ENCODE results near the gene MTHFD2. TPM values are rescaled to one million over a fixed set of nuclear protein-coding genes. Genes with fewer than 3 reads are reported as not detected.
A peak's percentile ranks its signal among the peaks of the same experiment; 100 is the strongest.
"Not testable (repeated sequence)": the region's sequence is repeated elsewhere in the genome, so short reads cannot be mapped to it uniquely, and the experiment has no call there.

MTHFD2 gene
- total and polyA plus RNA-seq, 5 donors: 6.7 to 18.0 (median 8.7) TPM

- DNase-seq (peak; percentile 98 to 99 (median 99)), ATAC-seq (peak; percentile 99)
- Histone ChIP-seq H3K9me3 (ENCODE audit: control insufficient read depth, low read length) (no peaks in the 10 kb centered on the region), H3K4me1 (ENCODE audit: control insufficient read depth, insufficient read depth, low read length) (peaks cover 4% of the 10 kb centered on the region), H3K4me3 (ENCODE audit: low read length) (peak within 1 kb of the TSS; percentile 93), H3K27ac (ENCODE audit: low read length) (peak within 1 kb of the TSS; percentile 92), H3K27me3 (ENCODE audit: control insufficient read depth, insufficient read depth) (no peaks in the 10 kb centered on the region)
- intact Hi-C loops (cut with DNase I): no loop called here
- under 1% methylated on average over 84 of the region's 84 CpGs for WGBS
These were observed 20.0 kb upstream of the MTHFD2 start, which contains the start of gene MOB1A for GRCh38 chr2:74178211-74179062. Gene MOB1A, minus strand, starts transcription at chr2:74178879. Its CDS starts 205 bp downstream, at chr2:74178674.

GRCh38 chr2:74179063-74179865 lies 19.2 kb upstream of the MTHFD2 start:
- 55% methylated on average over 25 of the region's 25 CpGs for WGBS
- H3K27ac ChIP-seq (ENCODE audit: low read length): peak overlapping the region; percentile 35
- H3K4me3 ChIP-seq (ENCODE audit: low read length): peak overlapping the region; percentile 93
- no peaks in the 10 kb centered on the region for H3K9me3 ChIP-seq (ENCODE audit: control insufficient read depth, low read length)
- ATAC-seq (peak in 1 of 2 donors; percentile 3), DNase-seq (peak in 1 of 3 donors; percentile 18)
- peaks cover 4% of the 10 kb centered on the region for H3K4me1 ChIP-seq (ENCODE audit: control insufficient read depth, insufficient read depth, low read length)
- intact Hi-C loops (cut with DNase I): no loop called here
- H3K27me3 ChIP-seq (ENCODE audit: control insufficient read depth, insufficient read depth): no peaks in the 10 kb centered on the region

GRCh38 chr2:74181739-74182138 lies 16.7 kb upstream of the MTHFD2 start:
- Histone ChIP-seq H3K4me1 (ENCODE audit: control insufficient read depth, insufficient read depth, low read length) (peaks cover 2% of the 10 kb centered on the region), H3K27ac (ENCODE audit: low read length) (no peak overlapping the region), H3K4me3 (ENCODE audit: low read length) (no peak overlapping the region), H3K9me3 (ENCODE audit: control insufficient read depth, low read length) (no peaks in the 10 kb centered on the region), H3K27me3 (ENCODE audit: control insufficient read depth, insufficient read depth) (no peaks in the 10 kb centered on the region)
- intact Hi-C loops (cut with DNase I): no loop called here
- DNase-seq (peak in 2 of 3 donors; percentile 24 to 70), ATAC-seq (peak in 1 of 2 donors; percentile 3)
- 31% methylated on average over 7 of the region's 7 CpGs for WGBS

GRCh38 chr2:74183878-74184277 lies 14.5 kb upstream of the MTHFD2 start:
- WGBS: 77% methylated on average over 2 of the region's 2 CpGs
- no peak for DNase-seq
- no peaks in the 10 kb centered on the region for H3K27me3 ChIP-seq (ENCODE audit: control insufficient read depth, insufficient read depth)
- no peak overlapping the region for H3K27ac ChIP-seq (ENCODE audit: low read length)
- intact Hi-C loops (cut with DNase I): no loop called here
- H3K4me1 ChIP-seq (ENCODE audit: control insufficient read depth, insufficient read depth, low read length): no peaks in the 10 kb centered on the region
- H3K9me3 ChIP-seq (ENCODE audit: control insufficient read depth, low read length): no peaks in the 10 kb centered on the region
- ATAC-seq: no peak
- no peak overlapping the region for H3K4me3 ChIP-seq (ENCODE audit: low read length)

GRCh38 chr2:74186038-74186437 lies 12.4 kb upstream of the MTHFD2 start:
- DNase-seq (no peak), ATAC-seq (peak; percentile 53 to 60)
- Histone ChIP-seq H3K27ac (ENCODE audit: low read length) (no peak overlapping the region), H3K27me3 (ENCODE audit: control insufficient read depth, insufficient read depth) (no peaks in the 10 kb centered on the region), H3K4me3 (ENCODE audit: low read length) (no peak overlapping the region), H3K9me3 (ENCODE audit: control insufficient read depth, low read length) (no peaks in the 10 kb centered on the region), H3K4me1 (ENCODE audit: control insufficient read depth, insufficient read depth, low read length) (no peaks in the 10 kb centered on the region)
- 75% methylated on average over 9 of the region's 9 CpGs for WGBS
- intact Hi-C loops (cut with DNase I): no loop called here

GRCh38 chr2:74186706-74187105 lies 11.7 kb upstream of the MTHFD2 start:
- H3K27me3 ChIP-seq (ENCODE audit: control insufficient read depth, insufficient read depth); H3K4me1 ChIP-seq (ENCODE audit: control insufficient read depth, insufficient read depth, low read length); H3K4me3 ChIP-seq (ENCODE audit: low read length); H3K27ac ChIP-seq (ENCODE audit: low read length); ATAC-seq; DNase-seq; intact Hi-C loops (cut with DNase I); H3K9me3 ChIP-seq (ENCODE audit: control insufficient read depth, low read length): not testable (repeated sequence)
- WGBS: 95% methylated on average over 15 of the region's 15 CpGs

- H3K27ac ChIP-seq (ENCODE audit: low read length): no peak overlapping the region
- peak in 1 of 3 donors; percentile 52 for DNase-seq
- H3K9me3 ChIP-seq (ENCODE audit: control insufficient read depth, low read length): no peaks in the 10 kb centered on the region
- peak; percentile 34 to 71 for ATAC-seq
- WGBS: 58% methylated on average over 6 of the region's 6 CpGs
- no peak overlapping the region for H3K4me3 ChIP-seq (ENCODE audit: low read length)
- H3K27me3 ChIP-seq (ENCODE audit: control insufficient read depth, insufficient read depth): no peaks in the 10 kb centered on the region
- H3K4me1 ChIP-seq (ENCODE audit: control insufficient read depth, insufficient read depth, low read length): no peaks in the 10 kb centered on the region
- intact Hi-C loops (cut with DNase I): no loop called here
These were observed 10.3 kb upstream of the MTHFD2 start for GRCh38 chr2:74188018-74188601.

- intact Hi-C loops (cut with DNase I): no loop called here
- 92% methylated on average over 3 of the region's 3 CpGs for WGBS
- no peaks in the 10 kb centered on the region for H3K27me3 ChIP-seq (ENCODE audit: control insufficient read depth, insufficient read depth)
- ATAC-seq: no peak
- DNase-seq: no peak
- H3K27ac ChIP-seq (ENCODE audit: low read length): no peak overlapping the region
- H3K4me1 ChIP-seq (ENCODE audit: control insufficient read depth, insufficient read depth, low read length): no peaks in the 10 kb centered on the region
- no peaks in the 10 kb centered on the region for H3K9me3 ChIP-seq (ENCODE audit: control insufficient read depth, low read length)
- no peak overlapping the region for H3K4me3 ChIP-seq (ENCODE audit: low read length)
These were observed 9.7 kb upstream of the MTHFD2 start for GRCh38 chr2:74188696-74189095.

- no peak overlapping the region for H3K27ac ChIP-seq (ENCODE audit: low read length)
- no peak for DNase-seq
- no peaks in the 10 kb centered on the region for H3K27me3 ChIP-seq (ENCODE audit: control insufficient read depth, insufficient read depth)
- H3K4me3 ChIP-seq (ENCODE audit: low read length): no peak overlapping the region
- H3K4me1 ChIP-seq (ENCODE audit: control insufficient read depth, insufficient read depth, low read length): no peaks in the 10 kb centered on the region
- WGBS: 72% methylated on average over 6 of the region's 6 CpGs
- ATAC-seq: no peak
- H3K9me3 ChIP-seq (ENCODE audit: control insufficient read depth, low read length): no peaks in the 10 kb centered on the region
- intact Hi-C loops (cut with DNase I): no loop called here
These were observed 6.6 kb upstream of the MTHFD2 start for GRCh38 chr2:74191596-74192380.

- H3K9me3 ChIP-seq (ENCODE audit: control insufficient read depth, low read length): no peaks in the 10 kb centered on the region
- WGBS: 88% methylated on average over 1 of the region's 1 CpG
- H3K4me3 ChIP-seq (ENCODE audit: low read length): no peak overlapping the region
- DNase-seq (no peak), ATAC-seq (no peak)
- no peak overlapping the region for H3K27ac ChIP-seq (ENCODE audit: low read length)
- H3K27me3 ChIP-seq (ENCODE audit: control insufficient read depth, insufficient read depth): no peaks in the 10 kb centered on the region
- intact Hi-C loops (cut with DNase I): no loop called here
- no peaks in the 10 kb centered on the region for H3K4me1 ChIP-seq (ENCODE audit: control insufficient read depth, insufficient read depth, low read length)
These were observed 3.6 kb upstream of the MTHFD2 start for GRCh38 chr2:74194799-74195198.
